HepG2 (cell line): Measurements from ENCODE around the gene CTIF. TPM values are rescaled to one million over a fixed set of nuclear protein-coding genes. Genes with fewer than 3 reads are reported as not detected.
"Not testable (repeated sequence)": the region's sequence is repeated elsewhere in the genome, so short reads cannot be mapped to it uniquely, and the experiment has no call there.

Experiments used
- ATAC-seq: fragments of 200-7000 bp; cut with Tn5 transposase; 3 replicates; pipeline ENCODE4 v1.9.1; 2020; ENCODE audit warnings: mild to moderate bottlenecking, moderate library complexity
- BruUV-seq: library from RNA; stranded (reverse); fragments of 400-500 nt; replicated peaks from 2 replicates; lab custom pipeline; 2021; lab: Mats Ljungman, UMichigan
- CTCF ChIA-PET: fragments of 300-600 bp; formaldehyde crosslinking; extraction: SDS; loops from one replicate; lab custom pipeline; 2021; ENCODE audit warnings: low total read pairs, inconsistent platforms, low intra/inter-chr PET ratio; lab: Yijun Ruan, JAX
- POLR2A ChIA-PET: fragments of 350-600 bp; sonication (Branson Sonifier 250); formaldehyde crosslinking; loops from one replicate; lab custom pipeline; 2020; ENCODE audit warnings: antibody characterized with exemption, inconsistent platforms; lab: Yijun Ruan, JAX
- DNase-seq: peaks from one replicate; pipeline ENCODE4 v3.0.0-alpha.2; 2015; ENCODE audit warnings: low spot score
- FAIRE-seq: peaks from 3 replicates; lab custom pipeline; 2011; peaks lifted over from hg19 to GRCh38; lab: Jason Lieb, UNC
- H2AFZ ChIP-seq: one replicate; pipeline ENCODE4 v1.6.1; 2011; ENCODE audit warnings: low read length, inconsistent platforms
- H3K27ac ChIP-seq: fragments of 300-600 bp; 3 replicates; pipeline ENCODE4 v1.8.0; 2011; ENCODE audit warnings: mixed run types, mild to moderate bottlenecking, mixed read lengths, low read length, inconsistent platforms; ENCODE audit not compliant: insufficient read depth; ENCODE audit errors: extremely low read length
- H3K27me3 ChIP-seq, 2 experiments: fragments of 200-600 bp in 1 of 2; 2 replicates in 1 of 2; 3 replicates in 1 of 2; pipeline versions ENCODE4 v1.6.0 to v1.8.0; 2011; ENCODE audit warnings: low read length in 2 of 2, mild to moderate bottlenecking in 2 of 2, moderate library complexity in 2 of 2, inconsistent platforms in 1 of 2; ENCODE audit not compliant: insufficient read depth in 2 of 2, control insufficient read depth in 1 of 2
- H3K36me3 ChIP-seq, 2 experiments: fragments of 200-600 bp in 1 of 2; replicated peaks in 1 of 2; 2 replicates in 1 of 2; 3 replicates in 1 of 2; pipeline versions ENCODE4 v1.5.1 to v1.8.0; 2011; ENCODE audit warnings: low read length in 2 of 2, inconsistent platforms in 1 of 2; ENCODE audit not compliant: insufficient read depth in 2 of 2, control insufficient read depth in 1 of 2
- H3K4me1 ChIP-seq: 2 replicates; pipeline ENCODE4 v1.5.1; 2012; ENCODE audit warnings: low read length, inconsistent platforms; ENCODE audit not compliant: insufficient read depth
- H3K4me2 ChIP-seq: 2 replicates; pipeline ENCODE4 v1.6.0; 2011; ENCODE audit warnings: low read depth, low read length, inconsistent platforms
- H3K4me3 ChIP-seq, 3 experiments: fragments of 200-600 bp in 1 of 3; sonication (generic), shearing (Covaris generic) in 1 of 3; replicated peaks in 1 of 3; 2 replicates each; pipeline ENCODE4 v1.5.1; 2011 to 2016; ENCODE audit warnings: low read length in 3 of 3, inconsistent platforms in 2 of 3, low read depth in 2 of 3, mild to moderate bottlenecking in 2 of 3, control low read depth in 1 of 3, mixed read lengths in 1 of 3; ENCODE audit not compliant: insufficient read depth in 1 of 3
- H3K79me2 ChIP-seq: one replicate; pipeline ENCODE4 v1.6.1; 2011; ENCODE audit warnings: low read length, inconsistent platforms; ENCODE audit not compliant: insufficient read depth
- H3K9ac ChIP-seq: 2 replicates; pipeline ENCODE4 v1.6.0; 2011; ENCODE audit warnings: mild to moderate bottlenecking, low read depth, low read length, inconsistent platforms; ENCODE audit not compliant: insufficient read depth
- H3K9me3 ChIP-seq: 2 replicates; pipeline ENCODE4 v1.5.1; 2012; ENCODE audit warnings: mild to moderate bottlenecking, low read length
- H4K20me1 ChIP-seq: 2 replicates; pipeline ENCODE4 v1.6.0; 2011; ENCODE audit warnings: inconsistent platforms, mild to moderate bottlenecking, low read length, moderate library complexity; ENCODE audit not compliant: insufficient read depth
- CEBPB ChIP-seq: IDR thresholded peaks from 2 replicates; pipeline ENCODE4 v1.6.1; 2011; ENCODE audit warnings: low read depth, low read length, improper control_type of control experiment, borderline replicate concordance
- MAZ ChIP-seq, 2 experiments: sonication (generic) in 1 of 2; formaldehyde crosslinking in 1 of 2; IDR thresholded peaks; 2 replicates each; pipeline versions ENCODE4 v1.5.0 to v1.6.1; 2012 to 2020; ENCODE audit warnings: low read depth in 2 of 2, mild to moderate bottlenecking in 2 of 2, borderline replicate concordance in 1 of 2, improper control_type of control experiment in 1 of 2, low read length in 1 of 2, missing genetic modification reagents in 1 of 2, moderate library complexity in 1 of 2
- ZIK1 ChIP-seq: sonication (generic); formaldehyde crosslinking; IDR thresholded peaks from 2 replicates; pipeline ENCODE4 v1.5.0; 2020; ENCODE audit warnings: mild to moderate bottlenecking, low read depth, missing genetic modification reagents, borderline replicate concordance
- ZNF264 ChIP-seq: sonication (generic); formaldehyde crosslinking; IDR thresholded peaks from 2 replicates; pipeline ENCODE4 v1.4.0; 2020; ENCODE audit warnings: missing genetic modification reagents
- ZNF292 ChIP-seq: sonication (generic); formaldehyde crosslinking; IDR thresholded peaks from 2 replicates; pipeline ENCODE4 v1.8.1; 2022; ENCODE audit warnings: mild to moderate bottlenecking, low read depth, missing genetic modification reagents, borderline replicate concordance
- ZNF556 ChIP-seq: sonication (generic); formaldehyde crosslinking; IDR thresholded peaks from 2 replicates; pipeline ENCODE4 v1.4.0; 2020; ENCODE audit warnings: mild to moderate bottlenecking, missing genetic modification reagents, borderline replicate concordance
- ZNF703 ChIP-seq: sonication (generic); formaldehyde crosslinking; IDR thresholded peaks from 2 replicates; pipeline ENCODE4 v1.5.1; 2020; ENCODE audit warnings: missing genetic modification reagents, mild to moderate bottlenecking, moderate library complexity, borderline replicate concordance
- ZNF772 ChIP-seq: sonication (generic); formaldehyde crosslinking; IDR thresholded peaks from 2 replicates; pipeline ENCODE4 v1.5.0; 2020; ENCODE audit warnings: mild to moderate bottlenecking, missing genetic modification reagents
- WGBS: methylation state at CpG from one replicate; pipeline ENCODE4 v1.1.6; 2017; ENCODE audit warnings: low lambda C conversion rate; 5-methylcytosine and 5-hydroxymethylcytosine counted together
- in situ Hi-C: cut with HindIII; loops from 2 replicates; pipeline ENCODE4 v1.10.0; 2017; ENCODE audit warnings: low pct_unique_long_range_greater_than_20kb; ENCODE audit not compliant: extremely low pct_ligation_motif_present
- intact Hi-C: fragments of 100-400 bp; cut with micrococcal nuclease; formaldehyde crosslinking; loops from one replicate; pipeline ENCODE4 v1.10.0; 2022; ENCODE audit not compliant: unreplicated experiment
- polyA plus RNA-seq, 8 experiments: library from polyadenylated mRNA; depleted of rRNA in 3 of 8; stranded (reverse) in 7 of 8; unstranded in 1 of 8; fragments of >200 nt; fragmentation: Illumina TruSeq in 4 of 8; extraction: Trizol in 4 of 8; gene quantifications; 2 replicates each; pipeline versions ENCODE4 v1.2.1 to v1.2.3, GENCODE V29; 2011 to 2016; ENCODE audit warnings: low read depth in 4 of 8, missing spikeins in 1 of 8, mixed read lengths in 1 of 8; ENCODE audit not compliant: insufficient read depth in 1 of 8
- total RNA-seq, 5 experiments: library from RNA; depleted of rRNA; stranded (reverse); fragments of >200 nt; fragmentation: Illumina TruSeq; extraction: Trizol; gene quantifications; 2 replicates each; pipeline ENCODE4 v1.2.3, GENCODE V29; 2016; ENCODE audit warnings: low read depth in 1 of 5

The CTIF gene
- total and polyA plus RNA-seq, 2 of the 13 experiments (the other 11 are each of a cell fraction or from before 2014, with no cell fraction given) = 18.2 to 28.0 TPM

- H4K20me1 ChIP-seq = no peaks in the 10 kb centered on the region
- ATAC-seq (no peak), DNase-seq (no peak), FAIRE-seq (no peak)
- H3K36me3 ChIP-seq = no peaks in the 10 kb centered on the region
- H2AFZ ChIP-seq = no peak overlapping the region
- intact Hi-C loops (no loop called here), in situ Hi-C loops (no loop called here)
- no TSS peak for BruUV-seq
- CTCF ChIA-PET = no interaction called here
- no peaks in the 10 kb centered on the region for H3K79me2 ChIP-seq
- peaks cover 15% of the 10 kb centered on the region for H3K9me3 ChIP-seq
- H3K4me1 ChIP-seq = no peaks in the 10 kb centered on the region
- no peak overlapping the region for H3K27ac ChIP-seq
- H3K4me3 ChIP-seq = no peak overlapping the region
- no peaks in the 10 kb centered on the region; a peak in 1 of 5 replicates for H3K27me3 ChIP-seq
- TF ChIP-seq CEBPB (peak; percentile 69; the same call in 1 of the 2 replicates), ZNF703 (CRISPR knock-in tag) (no peak), ZIK1 (CRISPR knock-in tag) (no peak), ZNF264 (CRISPR knock-in tag) (no peak), ZNF292 (CRISPR knock-in tag) (no peak), ZNF772 (no peak), ZNF556 (CRISPR knock-in tag) (no peak), MAZ (IDR thresholded peaks at IDR 0.05; ENCODE audit: borderline replicate concordance, low read depth, low read length) (no peak), MAZ (CRISPR knock-in tag; IDR thresholded peaks at IDR 0.05; ENCODE audit: low read depth) (no peak)
- no peak overlapping the region for H3K9ac ChIP-seq
- POLR2A ChIA-PET = no interaction called here
- H3K4me2 ChIP-seq = no peak overlapping the region
Measured at GRCh38 chr18:48504819-48505218, 34.0 kb upstream of the CTIF start.

- H3K4me2 ChIP-seq, in situ Hi-C loops, BruUV-seq, H3K36me3 ChIP-seq, CTCF ChIA-PET, intact Hi-C loops, H3K4me3 ChIP-seq, H3K9ac ChIP-seq, DNase-seq, H3K27ac ChIP-seq, POLR2A ChIA-PET, H3K4me1 ChIP-seq, FAIRE-seq, H3K27me3 ChIP-seq, H4K20me1 ChIP-seq, ATAC-seq, H3K79me2 ChIP-seq, H2AFZ ChIP-seq: not testable (repeated sequence)
- H3K9me3 ChIP-seq = peaks cover 15% of the 10 kb centered on the region
- WGBS = 0% methylated on average over 1 of the region's 1 CpG
Measured at GRCh38 chr18:48506983-48507568, 31.8 kb upstream of the CTIF start.
